Endothelial cell of umbilical vein (primary cell): ENCODE measurements around the gene GGACT. TPM values are rescaled to one million over a fixed set of nuclear protein-coding genes. Genes with fewer than 3 reads are reported as not detected.

Experiments used
- BruUV-seq: library from RNA; stranded (reverse); fragments of 400-500 nt; replicated peaks from 2 replicates; lab custom pipeline; 2021; lab: Mats Ljungman, UMichigan
- CTCF ChIA-PET: fragments of 300-600, 350-600 bp; sonication (Branson Sonifier 250); formaldehyde crosslinking; loops from one replicate; lab custom pipeline; 2021; ENCODE audit warnings: antibody characterized with exemption, inconsistent platforms; lab: Charles Lee
- POLR2A ChIA-PET: fragments of 300-600, 350-600 bp; sonication (Branson Sonifier 250); formaldehyde crosslinking; loops from one replicate; lab custom pipeline; 2021; ENCODE audit warnings: antibody characterized with exemption, inconsistent platforms; lab: Charles Lee
- DNase-seq: peaks from one replicate; pipeline ENCODE4 v3.0.0-alpha.2; 2011; ENCODE audit warnings: low read depth, low spot score
- FAIRE-seq: peaks from 2 replicates; lab custom pipeline; 2011; peaks lifted over from hg19 to GRCh38; lab: Jason Lieb, UNC
- H2AFZ ChIP-seq: 2 replicates; pipeline ENCODE4 v1.6.0; 2012; ENCODE audit warnings: low read depth, low read length, control low read depth, inconsistent platforms
- H3K27ac ChIP-seq: 2 replicates; pipeline ENCODE4 v1.5.1; 2011; ENCODE audit warnings: low read depth, mild to moderate bottlenecking, control low read depth, low read length, moderate library complexity; ENCODE audit not compliant: insufficient read depth
- H3K27me3 ChIP-seq, 2 experiments: 2 replicates each; pipeline versions ENCODE4 v1.6.0 to v1.6.1; 2011; ENCODE audit warnings: low read length in 2 of 2, mixed read lengths in 1 of 2; ENCODE audit not compliant: control insufficient read depth in 2 of 2, insufficient read depth in 2 of 2
- H3K36me3 ChIP-seq, 2 experiments: 2 replicates in 1 of 2; 3 replicates in 1 of 2; pipeline ENCODE4 v1.5.1; 2011; ENCODE audit warnings: low read length in 2 of 2, mild to moderate bottlenecking in 1 of 2, moderate library complexity in 1 of 2; ENCODE audit not compliant: control insufficient read depth in 2 of 2, insufficient read depth in 2 of 2; ENCODE audit errors: extremely low read depth in 1 of 2
- H3K4me1 ChIP-seq: 3 replicates; pipeline ENCODE4 v1.5.1; 2011; ENCODE audit warnings: mild to moderate bottlenecking, low read length; ENCODE audit not compliant: control insufficient read depth, insufficient read depth; ENCODE audit errors: extremely low read depth
- H3K4me2 ChIP-seq: 2 replicates; pipeline ENCODE4 v1.6.1; 2011; ENCODE audit warnings: low read length, control low read depth, mixed read lengths; ENCODE audit not compliant: insufficient read depth
- H3K4me3 ChIP-seq, 3 experiments: fragments of 200-600 bp in 1 of 3; sonication (generic), shearing (Covaris generic) in 1 of 3; replicated peaks in 1 of 3; 2 replicates each; pipeline ENCODE4 v1.5.1; 2011 to 2016; ENCODE audit warnings: control low read depth in 3 of 3, low read length in 3 of 3, mild to moderate bottlenecking in 2 of 3, inconsistent platforms in 1 of 3, low read depth in 1 of 3, moderate library complexity in 1 of 3; ENCODE audit not compliant: insufficient read depth in 1 of 3
- H3K79me2 ChIP-seq: 2 replicates; pipeline ENCODE4 v1.6.0; 2012; ENCODE audit warnings: low read length, inconsistent platforms; ENCODE audit not compliant: control insufficient read depth, insufficient read depth
- H3K9ac ChIP-seq: replicated peaks from 2 replicates; pipeline ENCODE3; 2011; ENCODE audit warnings: low read length, control low read depth; ENCODE audit not compliant: insufficient read depth; ENCODE audit errors: extremely low read depth
- H3K9me1 ChIP-seq: replicated peaks from 3 replicates; pipeline ENCODE4 v1.6.0; 2011; ENCODE audit warnings: mild to moderate bottlenecking, low read length; ENCODE audit not compliant: control insufficient read depth, insufficient read depth; ENCODE audit errors: extremely low read depth
- H3K9me3 ChIP-seq: replicated peaks from 2 replicates; pipeline ENCODE4 v1.5.1; 2012; ENCODE audit warnings: low read length, inconsistent platforms; ENCODE audit not compliant: control insufficient read depth, insufficient read depth
- H4K20me1 ChIP-seq: replicated peaks from 2 replicates; pipeline ENCODE3; 2011; ENCODE audit warnings: mild to moderate bottlenecking, low read length; ENCODE audit not compliant: control insufficient read depth, insufficient read depth; ENCODE audit errors: extremely low read depth
- EZH2 ChIP-seq: IDR thresholded peaks from 2 replicates; pipeline ENCODE4 v1.6.1; 2012; ENCODE audit warnings: borderline replicate concordance, low read depth, mild to moderate bottlenecking, moderate library complexity, low read length, inconsistent platforms; ENCODE audit not compliant: severe bottlenecking
- FOS ChIP-seq: IDR thresholded peaks from 2 replicates; pipeline ENCODE4 v1.6.1; 2011; ENCODE audit warnings: mild to moderate bottlenecking, low read length, moderate library complexity, borderline replicate concordance; ENCODE audit not compliant: insufficient read depth
- GATA2 ChIP-seq: IDR thresholded peaks from 2 replicates; pipeline ENCODE4 v1.7.0; 2011; ENCODE audit warnings: low read depth, mild to moderate bottlenecking, moderate library complexity, mixed read lengths, low read length; ENCODE audit not compliant: insufficient read length, insufficient read depth
- JUN ChIP-seq: IDR thresholded peaks from 2 replicates; pipeline ENCODE4 v1.6.1; 2011; ENCODE audit warnings: borderline replicate concordance, low read depth; ENCODE audit not compliant: insufficient read length, insufficient read depth
- MYC ChIP-seq: IDR thresholded peaks from one replicate; pipeline ENCODE4 v1.6.1; 2011; ENCODE audit warnings: mild to moderate bottlenecking, low read depth, low read length
- POLR2A ChIP-seq: IDR thresholded peaks from 2 replicates; pipeline ENCODE4 v1.6.1; 2012; ENCODE audit warnings: low read depth, mild to moderate bottlenecking, control low read depth, low read length
- POLR2AphosphoS5 ChIP-seq: IDR thresholded peaks from 2 replicates; pipeline ENCODE4 v1.6.1; 2012; ENCODE audit warnings: low read depth, mild to moderate bottlenecking, control low read depth, low read length, moderate library complexity; ENCODE audit not compliant: insufficient read depth
- dilution Hi-C: fragments of 300-500 bp; cut with MboI; formaldehyde crosslinking; loops from one replicate; pipeline ENCODE4 v1.15.0; 2019; ENCODE audit warnings: low sequenced_read_pairs; ENCODE audit not compliant: extremely low pct_ligation_motif_present
- intact Hi-C: fragments of 100-400 bp; cut with micrococcal nuclease; formaldehyde crosslinking; loops from one replicate; pipeline ENCODE4 v1.10.0; 2022
- polyA plus RNA-seq, 4 experiments: library from polyadenylated mRNA; depleted of rRNA in 3 of 4; stranded (reverse) in 3 of 4; unstranded in 1 of 4; fragments of >200 nt; gene quantifications; 2 replicates each; pipeline versions ENCODE4 v1.2.1 to v1.2.3, GENCODE V29; 2011 to 2012; ENCODE audit warnings: missing spikeins in 1 of 4
- total RNA-seq: library from RNA; stranded (reverse); gene quantifications from 2 replicates; pipeline ENCODE4 v1.2.3, GENCODE V29; 2021
- TF ChIP-seq, protein P1 (sequence below), 2 donors: IDR thresholded peaks; 1 replicate in 1 of 2; 2 replicates in 1 of 2; pipeline ENCODE4 v1.5.1; 2011; ENCODE audit warnings: low read length in 2 of 2, mild to moderate bottlenecking in 2 of 2, moderate library complexity in 2 of 2, control low read depth in 1 of 2, inconsistent platforms in 1 of 2, low read depth in 1 of 2; ENCODE audit not compliant: insufficient read depth in 1 of 2; ENCODE audit errors: extremely low read depth in 1 of 2
- TF ChIP-seq, protein P2 (sequence below): IDR thresholded peaks from 2 replicates; pipeline ENCODE4 v1.6.1; 2011; ENCODE audit not compliant: insufficient read depth, insufficient read length

GGACT gene
- total and polyA plus RNA-seq, 2 donors (not counting 3 experiments of a cell fraction or from before 2014, with no cell fraction given), result 2.5 to 6.5 TPM

DNA sequence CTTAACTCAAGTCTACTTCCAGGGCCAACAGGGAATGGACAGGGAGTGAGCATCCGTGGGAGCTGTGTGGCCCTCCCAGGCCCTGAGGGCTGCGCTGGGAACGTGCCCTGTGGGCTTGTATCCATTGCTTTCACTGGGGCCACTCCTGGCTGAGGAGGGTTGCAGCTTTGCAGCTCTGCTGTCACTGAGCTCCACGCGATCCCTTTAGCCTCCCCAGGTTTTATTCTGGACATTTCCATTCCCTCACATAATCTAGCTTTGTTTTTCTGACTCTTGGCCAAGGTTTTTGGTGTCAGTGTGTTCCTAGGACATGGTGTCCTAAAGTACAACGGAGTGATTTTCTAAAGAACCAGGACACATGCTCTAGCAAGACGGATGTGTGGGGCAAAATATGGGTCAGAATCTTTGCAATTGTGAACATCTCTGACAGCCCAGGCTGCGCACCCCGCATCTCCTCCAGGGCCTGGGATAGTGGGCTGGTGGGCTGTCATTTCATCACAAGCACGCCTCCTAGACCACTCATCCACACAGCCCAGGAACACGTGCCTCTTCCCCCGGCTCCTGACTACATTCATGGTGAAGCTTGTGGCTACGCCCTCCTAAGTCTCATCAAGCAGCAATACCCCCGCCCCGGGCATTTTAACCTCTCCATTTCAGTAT is 28.0 kb downstream of the GGACT start:
- DNase-seq, result no peak
- no peak for FAIRE-seq
- no peaks in the 10 kb centered on the region for H4K20me1 ChIP-seq
- TF ChIP-seq POLR2AphosphoS5, result no peak
- no peak for TF ChIP-seq GATA2
- TF ChIP-seq EZH2, result no peak
- TF ChIP-seq FOS, result no peak
- TF ChIP-seq, protein P1, sequence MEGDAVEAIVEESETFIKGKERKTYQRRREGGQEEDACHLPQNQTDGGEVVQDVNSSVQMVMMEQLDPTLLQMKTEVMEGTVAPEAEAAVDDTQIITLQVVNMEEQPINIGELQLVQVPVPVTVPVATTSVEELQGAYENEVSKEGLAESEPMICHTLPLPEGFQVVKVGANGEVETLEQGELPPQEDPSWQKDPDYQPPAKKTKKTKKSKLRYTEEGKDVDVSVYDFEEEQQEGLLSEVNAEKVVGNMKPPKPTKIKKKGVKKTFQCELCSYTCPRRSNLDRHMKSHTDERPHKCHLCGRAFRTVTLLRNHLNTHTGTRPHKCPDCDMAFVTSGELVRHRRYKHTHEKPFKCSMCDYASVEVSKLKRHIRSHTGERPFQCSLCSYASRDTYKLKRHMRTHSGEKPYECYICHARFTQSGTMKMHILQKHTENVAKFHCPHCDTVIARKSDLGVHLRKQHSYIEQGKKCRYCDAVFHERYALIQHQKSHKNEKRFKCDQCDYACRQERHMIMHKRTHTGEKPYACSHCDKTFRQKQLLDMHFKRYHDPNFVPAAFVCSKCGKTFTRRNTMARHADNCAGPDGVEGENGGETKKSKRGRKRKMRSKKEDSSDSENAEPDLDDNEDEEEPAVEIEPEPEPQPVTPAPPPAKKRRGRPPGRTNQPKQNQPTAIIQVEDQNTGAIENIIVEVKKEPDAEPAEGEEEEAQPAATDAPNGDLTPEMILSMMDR (IDR thresholded peaks at IDR 0.05; ENCODE audit: extremely low read depth in 1 of 2, insufficient read depth in 1 of 2, low read depth in 1 of 2, low read length in 2 of 2), result no peak
- TF ChIP-seq POLR2A, result no peak
- no peak for TF ChIP-seq MYC
- TF ChIP-seq, protein P2, sequence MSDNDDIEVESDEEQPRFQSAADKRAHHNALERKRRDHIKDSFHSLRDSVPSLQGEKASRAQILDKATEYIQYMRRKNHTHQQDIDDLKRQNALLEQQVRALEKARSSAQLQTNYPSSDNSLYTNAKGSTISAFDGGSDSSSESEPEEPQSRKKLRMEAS, result no peak
- no peak for TF ChIP-seq JUN
- H3K79me2 ChIP-seq, result no peaks in the 10 kb centered on the region
- H3K9me1 ChIP-seq, result no peaks in the 10 kb centered on the region
- dilution Hi-C loops, result no loop called here
- H3K9ac ChIP-seq, result no peak overlapping the region
- CTCF ChIA-PET, result interaction anchor here (4.1 kb wide), 1 partner anchor 13 kb away, joined by 25 read pairs; no protein-coding TSS in a partner anchor
- intact Hi-C loops, result no loop called here
- no peak overlapping the region for H2AFZ ChIP-seq
- no peaks in the 10 kb centered on the region for H3K4me1 ChIP-seq
- no peak overlapping the region for H3K4me3 ChIP-seq
- no peaks in the 10 kb centered on the region for H3K36me3 ChIP-seq
- H3K27ac ChIP-seq, result no peak overlapping the region
- H3K9me3 ChIP-seq, result no peaks in the 10 kb centered on the region
- POLR2A ChIA-PET, result no interaction called here
- H3K27me3 ChIP-seq, result no peaks in the 10 kb centered on the region
- BruUV-seq, result no TSS peak
- no peak overlapping the region for H3K4me2 ChIP-seq
